GM19043 (cell line): ENCODE data around the gene HOXD8.

Experiments
- ATAC-seq: cut with Tn5 transposase; IDR thresholded peaks from one replicate; pipeline ENCODE4 v1.9.1; 2021; ENCODE audit warnings: low read depth; ENCODE audit not compliant: unreplicated experiment

HOXD8 gene

DNA sequence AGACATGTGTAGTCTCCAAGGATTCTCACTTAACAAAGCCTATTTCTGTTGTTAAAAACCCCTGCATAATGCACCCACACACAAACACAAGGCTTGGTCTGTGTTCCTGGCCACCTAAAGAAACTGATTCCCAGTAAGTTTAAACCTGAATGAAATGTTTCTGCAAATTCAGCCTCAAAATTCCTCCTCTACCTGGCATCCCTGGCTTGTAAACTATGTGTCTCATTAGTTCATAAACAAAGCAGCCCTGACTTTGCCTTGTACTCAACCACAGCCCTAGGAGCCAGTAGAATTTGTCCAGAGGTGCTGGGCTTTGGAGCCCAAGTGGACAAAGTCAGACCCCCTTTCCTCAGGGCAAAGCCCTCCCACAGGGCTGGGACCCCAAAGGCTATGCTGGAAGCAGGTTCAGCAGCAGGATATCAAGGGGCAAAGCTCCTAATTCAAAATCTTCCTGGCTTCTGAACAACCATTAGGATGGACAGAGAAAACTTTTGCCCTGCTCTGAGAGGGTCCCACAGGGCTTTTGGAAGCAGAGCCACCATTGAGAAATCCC is 39.6 kb upstream of the HOXD8 start:
- ATAC-seq = no peak

DNA sequence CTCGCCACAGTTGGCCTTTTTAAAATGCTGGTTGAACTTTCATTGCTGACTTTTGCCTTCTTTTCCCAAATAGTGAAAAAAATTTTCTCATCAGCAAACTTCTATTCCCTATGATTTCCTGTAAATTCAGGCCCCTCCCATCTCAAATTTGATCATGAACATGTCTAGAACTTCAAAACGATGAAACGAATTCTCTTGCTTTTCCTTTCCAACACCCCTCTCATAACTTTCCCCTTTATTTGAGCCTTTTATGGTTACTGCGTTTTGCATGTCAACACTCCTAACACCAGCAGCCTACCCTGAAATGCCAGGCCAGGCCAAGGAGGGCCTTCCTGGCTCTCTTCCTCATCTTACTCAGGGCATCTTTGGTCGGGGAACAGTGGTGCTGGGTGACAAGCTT is 38.6 kb upstream of the HOXD8 start:
- no peak for ATAC-seq

DNA sequence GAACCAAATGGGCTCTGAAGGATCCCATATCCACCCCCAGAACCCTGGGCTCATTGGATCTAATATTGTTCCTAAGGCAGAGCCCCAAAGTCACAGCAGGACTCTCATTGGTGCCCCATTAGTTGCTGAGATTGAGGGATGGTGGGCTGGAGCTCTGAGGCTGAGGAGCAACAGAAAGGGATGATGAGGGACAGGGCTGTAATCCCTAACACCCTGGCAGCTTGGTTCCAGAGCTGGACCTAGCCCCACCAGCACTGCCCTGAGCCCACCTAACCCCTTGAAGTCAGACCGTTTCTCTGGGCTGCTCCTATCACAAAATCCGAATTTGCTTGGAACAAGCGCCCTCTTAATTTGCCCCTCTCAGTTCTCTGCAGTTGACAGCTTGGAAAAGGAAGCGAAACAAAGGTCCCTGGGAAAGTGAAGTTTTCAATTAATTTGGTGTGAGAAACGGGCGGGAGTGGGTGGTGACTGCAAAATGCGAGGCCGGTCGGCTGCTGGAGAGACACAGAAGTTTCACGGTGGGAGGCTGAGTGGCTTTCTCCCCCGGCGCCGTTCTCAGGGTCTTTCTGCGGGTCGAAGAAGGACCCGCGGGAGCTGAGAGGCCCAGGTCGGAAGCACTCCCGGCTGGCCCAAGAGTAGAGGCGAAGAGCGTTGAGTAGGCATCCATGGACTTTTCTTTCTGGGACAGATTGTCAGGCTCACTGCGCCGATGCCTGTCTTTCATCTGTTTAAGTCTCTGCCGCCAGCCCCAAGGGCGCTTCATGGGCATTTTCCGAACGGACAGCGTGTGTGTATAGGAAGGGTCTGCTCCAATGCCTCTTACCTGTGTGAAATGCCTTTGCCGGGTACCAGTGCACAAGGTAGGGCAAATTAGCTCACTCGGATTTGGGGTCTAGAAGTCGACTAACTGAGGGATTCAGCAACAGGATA is 37.9 kb upstream of the HOXD8 start:
- ATAC-seq = no peak

DNA sequence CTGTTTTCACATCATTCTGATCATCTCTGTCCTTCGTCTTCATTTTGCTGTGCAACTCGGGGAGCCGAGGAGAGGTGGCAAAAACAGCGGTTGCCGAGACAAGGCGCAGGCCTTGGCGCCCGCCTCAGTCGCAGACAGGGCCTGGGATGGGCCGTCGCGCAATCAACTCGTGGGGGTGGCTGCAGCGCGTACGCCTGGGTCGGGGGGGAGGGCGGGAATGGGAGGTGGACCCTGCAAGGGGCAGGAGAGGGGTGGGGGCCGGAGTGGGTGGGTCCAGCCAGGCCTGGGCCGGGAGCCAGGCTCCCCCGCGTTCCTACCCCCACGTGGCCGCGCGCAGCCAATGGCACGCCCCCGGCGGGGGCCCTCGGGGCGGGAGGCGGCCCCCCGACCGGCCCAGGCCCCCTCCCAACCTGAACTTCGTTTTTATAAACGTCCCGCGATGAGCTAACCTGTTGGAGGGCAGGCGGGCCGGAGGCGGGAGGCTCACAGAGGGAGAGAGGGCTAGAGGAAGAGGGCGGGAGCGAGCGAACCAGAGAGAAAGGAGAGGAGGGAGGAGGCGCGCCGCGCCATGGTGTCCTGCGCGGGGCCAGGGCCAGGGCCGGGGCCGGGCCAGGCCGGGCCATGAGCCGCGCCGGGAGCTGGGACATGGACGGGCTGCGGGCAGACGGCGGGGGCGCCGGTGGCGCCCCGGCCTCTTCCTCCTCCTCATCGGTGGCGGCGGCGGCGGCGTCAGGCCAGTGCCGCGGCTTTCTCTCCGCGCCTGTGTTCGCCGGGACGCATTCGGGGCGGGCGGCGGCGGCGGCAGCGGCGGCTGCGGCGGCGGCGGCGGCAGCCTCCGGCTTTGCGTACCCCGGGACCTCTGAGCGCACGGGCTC is 37.0 kb upstream of the HOXD8 start, which contains the start of gene HOXD13:
Gene HOXD13, plus strand, starts transcription at position 452 of the 875 bp plus-strand sequence. Its CDS starts 170 bp downstream, at position 622.
- no peak for ATAC-seq

DNA sequence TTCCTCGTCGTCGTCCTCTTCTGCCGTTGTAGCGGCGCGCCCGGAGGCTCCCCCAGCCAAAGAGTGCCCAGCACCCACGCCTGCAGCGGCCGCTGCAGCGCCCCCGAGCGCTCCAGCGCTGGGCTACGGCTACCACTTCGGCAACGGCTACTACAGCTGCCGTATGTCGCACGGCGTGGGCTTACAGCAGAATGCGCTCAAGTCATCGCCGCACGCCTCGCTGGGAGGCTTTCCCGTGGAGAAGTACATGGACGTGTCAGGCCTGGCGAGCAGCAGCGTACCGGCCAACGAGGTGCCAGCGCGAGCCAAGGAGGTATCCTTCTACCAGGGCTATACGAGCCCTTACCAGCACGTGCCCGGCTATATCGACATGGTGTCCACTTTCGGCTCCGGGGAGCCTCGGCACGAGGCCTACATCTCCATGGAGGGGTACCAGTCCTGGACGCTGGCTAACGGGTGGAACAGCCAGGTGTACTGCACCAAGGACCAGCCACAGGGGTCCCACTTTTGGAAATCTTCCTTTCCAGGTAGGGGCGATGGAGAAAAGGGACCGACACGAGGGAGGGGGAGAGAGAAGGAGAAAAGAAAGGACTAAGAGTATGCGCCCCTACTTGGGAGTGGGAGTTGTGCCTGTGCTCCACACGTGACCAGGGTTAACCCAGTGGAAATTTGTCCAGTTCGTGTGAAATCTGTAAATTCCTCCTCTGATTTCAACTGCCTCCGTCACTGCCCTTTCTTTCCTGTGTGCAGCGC is 36.2 kb upstream of the HOXD8 start:
- no peak for ATAC-seq

DNA sequence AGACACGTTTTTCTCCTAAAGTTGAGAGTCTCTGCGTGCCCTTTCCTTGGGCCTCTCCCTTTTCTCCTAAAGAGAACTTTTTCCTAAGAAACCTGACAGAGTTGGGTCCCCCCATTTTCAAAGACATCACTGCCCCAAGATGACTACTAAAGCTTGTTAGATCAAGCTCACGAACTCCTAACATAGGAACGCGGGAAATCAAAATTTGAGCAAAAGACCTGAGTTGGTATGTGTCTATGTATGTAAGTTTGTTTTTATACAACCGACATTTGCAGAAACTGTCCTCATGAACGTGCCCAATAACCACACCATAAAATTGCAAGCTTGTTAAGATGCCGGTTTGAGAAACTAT is 35.6 kb upstream of the HOXD8 start:
- ATAC-seq = no peak

DNA sequence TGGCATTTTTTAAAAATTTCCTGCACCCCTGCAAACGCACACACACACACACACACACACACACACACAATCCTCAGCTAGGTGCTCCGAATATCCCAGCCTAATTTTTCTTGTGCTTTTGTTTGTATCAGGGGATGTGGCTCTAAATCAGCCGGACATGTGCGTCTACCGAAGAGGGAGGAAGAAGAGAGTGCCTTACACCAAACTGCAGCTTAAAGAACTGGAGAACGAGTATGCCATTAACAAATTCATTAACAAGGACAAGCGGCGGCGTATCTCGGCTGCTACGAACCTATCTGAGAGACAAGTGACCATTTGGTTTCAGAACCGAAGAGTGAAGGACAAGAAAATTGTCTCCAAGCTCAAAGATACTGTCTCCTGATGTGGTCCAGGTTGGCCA is 35.2 kb upstream of the HOXD8 start:
- ATAC-seq = no peak

DNA sequence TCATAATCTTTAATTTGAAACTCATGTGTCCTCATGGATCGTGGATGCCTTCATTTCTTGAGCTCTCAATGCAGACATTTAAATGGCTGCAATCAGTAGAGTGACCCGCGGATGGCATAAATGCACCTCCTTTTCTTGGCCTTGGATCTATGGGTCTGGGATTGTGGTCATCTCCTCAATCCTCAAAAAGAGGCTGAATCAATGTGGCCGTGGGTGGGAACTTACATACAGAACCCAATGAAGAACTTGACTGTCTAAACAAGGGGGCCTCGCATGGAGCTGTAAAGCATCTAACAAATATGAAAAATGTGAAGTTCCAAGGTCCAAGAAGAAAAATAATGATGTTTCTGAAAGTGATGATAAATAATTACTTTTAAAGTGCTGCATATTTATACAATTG is 34.1 kb upstream of the HOXD8 start:
- ATAC-seq = no peak

DNA sequence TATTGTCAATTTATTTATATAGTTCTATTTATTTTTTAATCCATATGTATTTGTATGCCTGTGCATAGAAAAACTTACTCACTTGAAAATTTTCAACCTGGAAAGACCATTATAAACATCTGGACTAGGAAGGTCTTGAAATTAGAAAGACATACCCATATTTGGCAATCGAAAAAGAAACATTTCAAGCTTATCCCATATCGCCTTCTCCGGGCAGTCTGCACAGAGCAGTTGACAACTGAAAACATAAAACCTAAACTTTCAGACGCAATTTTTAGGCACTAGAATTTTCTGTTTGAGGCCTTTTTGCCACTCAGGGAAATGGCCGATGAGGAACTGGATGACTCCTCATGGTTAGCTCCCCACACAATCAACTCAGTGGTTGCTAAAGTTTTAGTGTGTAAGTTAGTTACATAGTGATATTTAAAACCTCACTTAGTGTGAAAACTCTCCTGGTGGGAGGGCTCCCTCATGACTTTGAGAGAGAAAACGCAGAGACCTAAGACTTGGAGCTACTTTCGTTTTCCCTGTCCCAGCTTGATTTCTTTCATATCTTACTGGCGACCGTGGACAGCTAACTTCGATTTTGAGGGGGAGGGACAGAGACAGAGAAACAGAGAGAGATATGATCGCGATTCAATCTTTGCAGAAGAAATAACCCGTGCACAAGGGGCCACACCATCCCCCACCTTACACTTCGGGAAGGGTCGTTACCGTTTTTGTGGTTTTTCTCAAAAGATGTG is 33.1 kb upstream of the HOXD8 start:
- no peak for ATAC-seq

DNA sequence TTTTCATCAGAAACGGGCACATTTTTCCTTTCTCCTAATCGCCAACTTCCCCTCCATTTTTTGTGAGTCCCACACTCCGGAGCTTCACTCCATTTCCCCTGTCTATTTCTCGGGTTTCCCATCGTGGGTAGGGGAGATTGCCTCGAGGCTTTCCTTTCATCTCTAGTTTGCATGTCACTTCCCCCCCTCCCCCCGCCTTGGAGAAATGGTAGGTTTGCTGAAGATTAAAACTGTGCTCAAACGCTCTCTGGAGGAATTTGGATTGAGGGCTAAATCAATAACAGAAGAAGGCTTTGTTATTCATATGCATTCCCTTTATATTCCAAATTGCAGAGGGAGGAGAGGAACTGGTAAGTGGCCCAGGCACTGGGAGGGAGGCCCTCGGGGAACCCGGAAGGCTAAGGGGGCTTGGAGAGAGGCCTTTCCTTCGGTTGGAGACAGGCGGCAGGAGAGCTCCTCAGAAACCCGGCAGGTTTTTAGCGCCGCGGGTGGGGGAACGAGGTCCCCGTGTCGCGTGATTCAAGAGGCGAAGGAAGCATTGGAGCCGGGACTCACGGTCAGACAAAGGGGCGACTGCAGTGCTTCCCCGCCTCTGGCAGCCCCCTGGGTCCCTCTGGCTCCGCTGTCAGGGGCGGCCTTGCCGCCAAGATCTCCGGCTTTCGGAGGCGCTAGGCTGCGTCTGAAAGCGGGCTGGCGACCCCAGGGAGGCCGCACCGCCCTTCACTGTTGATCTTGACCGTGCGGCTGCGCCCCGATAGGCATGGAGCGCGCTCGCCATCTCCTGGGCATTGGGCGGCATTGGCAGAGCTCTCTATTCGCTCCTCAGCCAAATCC is 32.3 kb upstream of the HOXD8 start:
- ATAC-seq = no peak

DNA sequence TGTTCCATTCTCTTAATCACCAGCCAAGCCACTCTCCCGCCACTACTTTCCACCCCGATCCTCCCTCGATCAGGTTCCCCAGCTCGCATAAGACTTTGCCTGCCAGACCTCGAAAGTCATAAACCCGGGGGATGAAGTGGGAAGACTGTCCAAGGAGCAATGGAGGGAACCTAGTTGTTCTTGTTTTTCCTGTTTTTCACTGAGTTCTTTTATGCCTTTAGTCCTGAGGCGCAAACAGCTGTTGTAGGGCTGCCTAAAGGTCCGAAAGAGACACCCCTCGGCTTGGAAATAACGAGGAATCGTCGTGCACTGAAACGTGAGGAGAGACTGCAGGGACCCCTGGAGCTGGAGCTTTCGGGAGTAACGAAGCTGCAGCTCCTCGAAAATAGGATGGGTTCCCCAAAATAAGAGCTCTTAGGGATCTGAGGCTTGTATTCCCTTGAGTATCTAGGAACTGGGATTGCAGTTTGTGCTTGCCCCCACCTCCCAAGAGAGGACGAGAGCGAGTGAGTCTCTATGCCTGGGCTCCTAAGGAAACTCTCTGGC is 31.6 kb upstream of the HOXD8 start:
- ATAC-seq = no peak

DNA sequence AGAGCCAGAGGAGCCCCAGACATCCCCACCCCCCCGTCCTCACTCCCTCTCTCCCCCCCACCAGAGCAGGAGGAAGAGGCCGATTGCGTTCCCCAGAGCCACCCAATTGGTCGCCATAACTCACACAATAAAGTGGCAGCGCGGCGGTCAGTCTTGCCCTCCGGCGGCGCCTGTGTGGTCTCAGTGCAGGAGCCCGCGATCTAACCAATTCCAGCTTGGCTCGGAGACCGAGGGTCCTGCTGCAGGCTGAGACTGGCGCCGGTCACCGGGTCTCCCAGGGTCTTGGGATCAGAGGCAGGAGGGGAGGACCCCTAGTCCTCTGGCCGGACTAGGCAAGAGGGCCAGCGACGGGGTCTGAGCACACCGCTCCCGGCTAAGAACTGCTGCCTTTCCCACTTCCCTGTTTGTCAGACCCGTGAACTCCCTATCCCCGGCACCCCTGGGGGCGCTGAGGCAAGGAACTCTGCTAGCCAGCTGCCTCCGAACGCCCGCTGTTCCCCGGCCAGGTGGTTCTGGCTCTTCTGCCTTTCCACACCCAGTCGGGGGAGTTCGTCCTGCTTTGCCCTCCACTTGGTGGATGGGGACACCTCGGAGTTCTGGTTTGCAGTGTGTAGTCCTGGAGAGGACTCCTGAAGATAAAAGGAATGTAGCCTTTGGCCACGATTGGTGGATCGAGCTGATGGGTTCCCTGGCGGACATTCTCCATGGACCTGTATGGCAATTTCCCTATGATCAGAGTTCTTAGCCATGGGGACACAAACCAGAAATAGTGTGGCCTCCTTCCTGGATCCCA is 30.9 kb upstream of the HOXD8 start:
- no peak for ATAC-seq

DNA sequence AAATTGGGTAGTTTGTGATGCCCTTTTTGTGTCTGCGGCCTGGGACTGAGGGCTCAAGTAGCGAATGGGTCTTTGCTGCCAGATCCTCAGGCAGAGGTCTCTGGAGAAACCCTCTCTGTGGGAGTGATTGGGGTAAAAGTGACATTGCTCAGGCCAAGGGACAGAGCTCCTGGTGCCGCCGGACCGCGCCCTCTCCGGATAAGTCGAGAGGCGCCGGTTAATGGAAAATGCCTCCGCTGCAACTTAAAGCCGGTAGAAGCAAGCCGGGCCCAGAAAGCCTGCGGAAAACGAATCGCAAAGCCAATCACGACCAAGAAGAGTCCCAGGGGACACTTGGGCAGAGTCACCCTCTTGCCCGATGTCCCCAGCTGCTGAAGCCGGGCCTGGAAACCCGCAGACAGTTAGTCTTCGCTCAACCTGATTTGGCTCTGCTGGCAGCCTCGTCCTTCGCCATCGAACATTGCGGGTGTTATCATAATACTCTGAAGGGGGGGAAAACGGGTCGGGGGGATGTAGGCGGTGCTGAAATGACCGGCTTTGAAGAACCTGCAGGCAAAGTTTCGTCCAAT is 30.3 kb upstream of the HOXD8 start:
- ATAC-seq = no peak

DNA sequence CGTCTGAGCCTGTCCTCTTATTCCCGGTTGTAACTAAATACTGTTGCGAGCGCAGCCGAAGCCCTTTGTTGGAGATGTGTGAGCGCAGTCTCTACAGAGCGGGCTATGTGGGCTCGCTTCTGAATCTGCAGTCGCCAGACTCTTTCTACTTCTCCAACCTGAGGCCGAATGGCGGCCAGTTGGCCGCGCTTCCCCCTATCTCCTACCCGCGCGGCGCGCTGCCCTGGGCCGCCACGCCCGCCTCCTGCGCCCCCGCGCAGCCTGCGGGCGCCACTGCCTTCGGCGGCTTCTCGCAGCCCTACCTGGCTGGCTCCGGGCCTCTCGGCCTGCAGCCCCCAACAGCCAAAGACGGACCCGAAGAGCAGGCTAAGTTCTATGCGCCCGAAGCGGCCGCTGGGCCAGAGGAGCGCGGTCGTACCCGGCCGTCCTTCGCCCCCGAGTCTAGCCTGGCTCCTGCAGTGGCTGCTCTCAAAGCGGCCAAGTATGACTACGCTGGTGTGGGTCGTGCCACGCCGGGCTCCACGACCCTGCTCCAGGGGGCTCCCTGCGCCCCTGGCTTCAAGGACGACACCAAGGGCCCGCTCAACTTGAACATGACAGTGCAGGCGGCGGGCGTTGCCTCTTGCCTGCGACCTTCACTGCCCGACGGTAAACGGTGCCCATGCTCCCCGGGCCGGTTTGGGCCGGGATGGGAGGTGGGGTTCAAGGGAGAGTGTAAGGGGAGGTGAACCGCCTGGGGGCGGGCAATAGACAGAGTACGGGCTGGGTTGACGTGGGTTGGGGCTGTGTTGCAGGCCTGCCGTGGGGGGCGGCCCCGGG is 29.6 kb upstream of the HOXD8 start, which contains the start of gene HOXD12:
Gene HOXD12, plus strand, starts transcription at position 68 of the 819 bp plus-strand sequence. Its CDS starts 7 bp downstream, at position 75.
- no peak for ATAC-seq

DNA sequence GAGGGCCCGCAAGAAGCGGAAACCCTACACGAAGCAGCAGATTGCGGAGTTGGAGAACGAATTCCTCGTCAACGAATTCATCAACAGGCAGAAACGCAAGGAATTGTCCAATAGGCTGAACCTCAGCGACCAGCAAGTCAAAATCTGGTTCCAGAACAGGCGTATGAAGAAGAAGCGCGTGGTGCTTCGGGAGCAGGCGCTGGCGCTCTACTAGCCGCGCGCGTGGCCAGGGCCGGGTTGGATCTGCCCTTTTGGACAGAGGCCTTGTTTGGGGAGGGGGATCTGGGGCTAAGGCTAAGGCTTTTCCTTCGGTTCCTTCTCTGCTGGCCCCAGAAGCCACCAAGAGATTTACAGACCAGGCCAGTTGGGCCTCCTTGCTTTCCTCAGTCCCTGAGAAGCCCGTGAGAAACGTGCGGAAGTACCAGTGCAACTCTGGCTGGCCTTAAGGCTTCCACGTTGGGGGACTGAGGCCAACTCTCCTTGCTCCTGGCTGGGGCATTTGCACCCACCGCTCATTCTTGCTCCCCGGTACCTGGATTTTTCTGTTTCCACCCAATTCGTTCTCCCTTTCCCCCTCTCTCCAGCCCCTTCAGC is 28.9 kb upstream of the HOXD8 start:
- no peak for ATAC-seq

DNA sequence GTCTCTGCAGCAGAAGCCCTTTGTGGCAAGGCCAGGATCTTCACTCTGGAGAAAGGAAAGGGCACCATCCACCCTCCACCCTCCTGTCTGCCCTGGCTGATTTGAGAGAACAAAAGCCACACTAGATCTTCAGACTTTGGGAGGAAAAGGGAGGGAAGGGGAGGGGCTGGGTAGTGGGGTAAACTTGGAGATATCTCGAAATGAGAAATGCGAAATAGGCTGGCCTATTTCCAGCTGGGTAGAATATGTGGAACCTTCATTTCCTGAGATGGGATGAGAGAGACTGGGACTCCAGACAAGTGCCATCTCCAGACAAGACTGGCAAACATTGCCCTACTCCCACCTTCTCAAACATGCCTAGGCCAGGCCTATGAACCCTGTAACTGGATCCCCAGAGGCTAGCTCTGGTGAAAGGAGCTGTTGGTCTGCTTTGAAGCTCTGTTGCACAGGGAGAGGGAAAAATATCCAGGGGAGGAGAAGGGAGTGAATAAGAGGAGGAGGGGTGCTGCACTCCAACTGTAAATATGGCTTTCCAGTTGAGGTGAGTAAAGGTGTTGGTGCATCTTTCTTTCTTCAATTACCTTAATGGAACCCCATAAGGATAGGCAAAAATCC is 28.2 kb upstream of the HOXD8 start:
- ATAC-seq = no peak
